ENCODE data around the gene KLHL36.

Gene KLHL36

DNA sequence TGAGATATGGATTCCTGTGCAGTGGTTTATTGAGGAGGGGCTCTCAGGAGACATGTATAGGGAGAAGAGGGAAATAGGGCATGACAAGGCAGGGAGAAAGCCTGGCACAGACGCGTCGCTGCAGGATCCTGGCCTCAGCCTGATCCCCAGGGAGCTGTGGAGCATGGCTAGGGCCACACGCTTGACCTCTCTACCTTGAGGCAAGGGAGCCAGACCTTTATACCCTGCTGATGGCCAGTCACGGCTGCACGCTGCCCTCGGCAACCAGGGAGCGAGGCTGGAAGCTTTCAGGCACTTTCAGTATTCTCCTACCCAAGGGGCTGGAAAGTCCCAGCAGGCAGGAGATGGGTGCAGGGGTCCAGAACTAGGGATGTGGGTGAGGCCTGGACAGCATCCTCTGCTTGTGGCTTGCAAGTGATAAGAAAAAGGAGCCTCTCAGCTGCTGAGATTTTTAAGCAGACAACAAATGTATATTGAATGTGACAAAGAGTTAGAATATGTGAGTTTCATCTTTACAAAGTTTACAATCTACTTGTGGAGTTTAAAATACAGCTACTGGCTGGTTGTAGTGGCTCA, 10.0 kb upstream of the KLHL36 start:
- TF ChIP-seq, protein P1, sequence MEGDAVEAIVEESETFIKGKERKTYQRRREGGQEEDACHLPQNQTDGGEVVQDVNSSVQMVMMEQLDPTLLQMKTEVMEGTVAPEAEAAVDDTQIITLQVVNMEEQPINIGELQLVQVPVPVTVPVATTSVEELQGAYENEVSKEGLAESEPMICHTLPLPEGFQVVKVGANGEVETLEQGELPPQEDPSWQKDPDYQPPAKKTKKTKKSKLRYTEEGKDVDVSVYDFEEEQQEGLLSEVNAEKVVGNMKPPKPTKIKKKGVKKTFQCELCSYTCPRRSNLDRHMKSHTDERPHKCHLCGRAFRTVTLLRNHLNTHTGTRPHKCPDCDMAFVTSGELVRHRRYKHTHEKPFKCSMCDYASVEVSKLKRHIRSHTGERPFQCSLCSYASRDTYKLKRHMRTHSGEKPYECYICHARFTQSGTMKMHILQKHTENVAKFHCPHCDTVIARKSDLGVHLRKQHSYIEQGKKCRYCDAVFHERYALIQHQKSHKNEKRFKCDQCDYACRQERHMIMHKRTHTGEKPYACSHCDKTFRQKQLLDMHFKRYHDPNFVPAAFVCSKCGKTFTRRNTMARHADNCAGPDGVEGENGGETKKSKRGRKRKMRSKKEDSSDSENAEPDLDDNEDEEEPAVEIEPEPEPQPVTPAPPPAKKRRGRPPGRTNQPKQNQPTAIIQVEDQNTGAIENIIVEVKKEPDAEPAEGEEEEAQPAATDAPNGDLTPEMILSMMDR (conservative IDR thresholded peaks at IDR 0.05), result no peak
- no peak overlapping the region for H3K27ac ChIP-seq

DNA sequence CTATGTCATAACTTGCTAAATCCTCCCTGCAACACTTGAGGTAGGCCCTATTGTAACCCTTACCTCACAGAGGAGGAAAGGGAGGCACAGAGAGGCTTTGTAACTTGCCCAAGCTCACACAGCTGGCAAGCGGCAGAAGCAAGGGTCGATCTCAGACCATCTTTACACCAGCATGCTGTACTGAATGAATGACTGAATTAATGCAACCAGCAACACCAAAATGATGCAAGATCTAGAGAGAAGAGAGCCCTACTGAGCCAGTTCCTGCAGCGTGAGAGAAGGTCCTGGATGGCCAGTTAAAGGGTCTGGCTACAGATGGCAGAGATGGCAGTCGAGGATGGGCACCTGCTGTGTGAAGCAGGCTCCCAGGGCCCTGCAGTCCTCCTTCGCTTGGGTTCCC, 8.2 kb upstream of the KLHL36 start:
- TF ChIP-seq, protein P1 (conservative IDR thresholded peaks at IDR 0.05), result no peak
- H3K27ac ChIP-seq, result no peak overlapping the region

DNA sequence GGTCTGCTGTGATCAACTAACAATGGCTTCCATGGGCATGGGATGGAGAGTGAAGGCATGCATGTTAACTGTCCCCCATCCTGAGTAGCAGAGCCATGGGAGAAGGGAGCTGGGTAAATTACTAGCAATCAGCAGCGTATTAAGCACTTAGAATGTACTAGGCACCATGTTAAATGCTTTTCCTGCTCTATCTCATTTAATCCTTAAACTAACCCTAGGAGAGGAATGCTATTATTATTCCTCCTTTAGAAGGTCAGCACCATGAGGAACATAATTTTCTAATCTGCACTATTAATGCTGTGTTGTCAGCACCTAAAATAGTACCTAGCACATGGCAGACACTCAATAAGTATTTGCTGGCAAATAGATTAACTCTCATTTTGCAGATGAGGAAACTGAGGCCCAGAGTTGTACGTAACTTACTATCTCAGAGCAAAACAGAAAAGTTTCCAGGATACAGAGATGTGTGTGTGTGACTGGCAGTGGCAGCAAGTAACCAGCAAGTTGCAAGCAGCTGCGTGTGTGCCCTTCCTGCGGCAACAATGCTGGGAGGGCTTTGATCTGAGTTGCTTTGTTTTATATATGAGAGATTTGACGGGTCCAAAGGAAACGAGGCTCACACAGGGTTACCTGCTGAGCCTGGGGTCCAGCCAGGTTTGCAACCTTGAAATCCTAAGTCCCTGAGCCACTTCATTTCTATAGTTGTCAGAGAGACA, 6.5 kb upstream of the KLHL36 start:
- TF ChIP-seq, protein P1 (conservative IDR thresholded peaks at IDR 0.05), result no peak
- H3K27ac ChIP-seq, result peak overlapping the region; percentile 45

DNA sequence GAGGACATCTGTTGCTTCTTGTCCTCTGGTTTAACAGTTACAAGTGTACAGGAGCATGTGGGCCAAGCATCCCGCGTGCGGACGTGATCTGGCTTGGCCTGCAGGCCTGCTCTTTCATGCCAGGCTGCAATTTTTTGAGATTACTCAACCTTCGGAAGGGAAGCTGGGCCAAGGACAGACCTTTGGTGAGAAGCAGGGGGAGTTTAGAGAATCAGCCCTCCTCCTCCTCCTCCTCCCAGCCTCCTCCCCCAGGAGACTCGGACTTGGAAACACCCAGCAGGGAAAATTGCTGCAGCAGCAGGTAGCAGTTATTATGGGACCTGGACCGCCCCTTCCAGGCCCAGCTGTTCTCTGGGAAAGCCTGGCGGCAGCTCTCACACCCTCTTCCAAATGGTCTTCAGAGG, 5.1 kb upstream of the KLHL36 start:
- H3K27ac ChIP-seq, result no peak overlapping the region
- TF ChIP-seq, protein P1 (conservative IDR thresholded peaks at IDR 0.05), result no peak

DNA sequence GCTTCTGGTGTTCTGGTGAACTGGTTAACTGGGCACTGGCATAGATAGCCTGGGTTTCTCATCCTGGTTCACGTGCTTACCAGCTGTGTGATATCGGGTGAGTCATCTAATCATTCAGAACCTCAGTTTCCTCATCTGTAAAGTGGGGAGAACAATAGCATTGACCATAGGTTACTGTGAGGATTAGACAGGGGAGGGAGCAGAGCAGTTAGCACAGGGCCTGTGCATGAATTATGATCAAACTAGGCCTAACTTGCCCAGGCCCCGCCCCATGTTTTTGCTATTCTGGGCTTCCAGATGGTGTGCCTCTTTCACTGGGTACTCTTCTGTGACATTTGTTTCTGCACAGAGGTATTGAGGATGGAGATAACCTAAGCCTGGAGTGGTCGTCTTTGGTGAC, 4.6 kb upstream of the KLHL36 start:
- no peak overlapping the region for H3K27ac ChIP-seq
- TF ChIP-seq, protein P1 (conservative IDR thresholded peaks at IDR 0.05), result no peak

GRCh38 chr16:84648595-84649510, 542 bp downstream of the KLHL36 start:
- peak overlapping the region; percentile 62; the same call in 1 of the 2 replicates for H3K27ac ChIP-seq
- TF ChIP-seq, protein P1 (conservative IDR thresholded peaks at IDR 0.05), result no peak

GRCh38 chr16:84649511-84649861, 1.2 kb downstream of the KLHL36 start:
- H3K27ac ChIP-seq, result peak overlapping the region; percentile 62; the same call in 1 of the 2 replicates
- TF ChIP-seq, protein P1 (conservative IDR thresholded peaks at IDR 0.05), result no peak
